Left lung (tissue), 10 donors: Measurements from ENCODE around the gene MYO9A. TPM values are rescaled to one million over a fixed set of nuclear protein-coding genes. Genes with fewer than 3 reads are reported as not detected.

Experiments used
- ATAC-seq: fragments of 200-7000 bp; cut with Tn5 transposase; one replicate; pipeline ENCODE4 v1.9.1; 2020; ENCODE audit warnings: moderate library complexity
- DNase-seq, 4 donors: peaks; one replicate each; pipeline ENCODE4 v3.0.0-alpha.2; 2013 to 2020
- H3K27ac ChIP-seq, 2 donors: fragments of 200-600 bp; sonication (generic) in 1 of 2; one replicate each; pipeline versions ENCODE4 v1.5.0 to v1.8.0; 2020 to 2021
- H3K27me3 ChIP-seq, 2 donors: fragments of 200-600 bp; sonication (generic) in 1 of 2; one replicate each; pipeline versions ENCODE4 v1.5.0 to v1.8.0; 2020 to 2021
- H3K36me3 ChIP-seq, 2 donors: fragments of 200-600 bp; sonication (generic) in 1 of 2; one replicate each; pipeline versions ENCODE4 v1.5.0 to v1.8.0; 2020 to 2021
- H3K4me1 ChIP-seq, 2 donors: fragments of 200-600 bp; one replicate each; pipeline ENCODE4 v1.8.0; 2021
- H3K4me3 ChIP-seq, 2 donors: fragments of 200-600 bp; sonication (generic) in 1 of 2; one replicate each; pipeline versions ENCODE4 v1.5.0 to v1.8.0; 2020 to 2021; ENCODE audit warnings: mild to moderate bottlenecking in 1 of 2
- H3K9me3 ChIP-seq, 2 donors: fragments of 200-600 bp; sonication (generic) in 1 of 2; one replicate each; pipeline versions ENCODE4 v1.5.0 to v1.8.0; 2020 to 2021
- CTCF ChIP-seq, 2 donors: fragments of 200-600 bp; sonication (generic) in 1 of 2; IDR thresholded peaks; one replicate each; pipeline versions ENCODE4 v1.5.0 to v1.8.0; 2021; ENCODE audit warnings: antibody characterized with exemption in 2 of 2
- intact Hi-C, 2 donors: fragments of 100-400 bp; cut with DNase I; formaldehyde crosslinking; loops; one replicate each; pipeline versions ENCODE4 v1.11.2 to v1.14.2; 2022
- polyA plus RNA-seq, 6 donors: library from polyadenylated mRNA; unstranded; fragments of 120-200 nt; gene quantifications; one replicate each; pipeline ENCODE4 v1.2.1, GENCODE V29; 2013; ENCODE audit not compliant: insufficient read length in 6 of 6
- total RNA-seq, 2 donors: library from RNA; stranded (reverse); fragmentation: NEBNext Ultra II Directional; extraction: Animal tissue kit (Norgen Biotek cat#: 25700); gene quantifications; one replicate each; pipeline ENCODE4 v1.2.1, GENCODE V29; 2021
- donor health status: DM: no; HTN: yes; CAD: no.
- donor health status: DM: no; HTN: no; CAD: no.

MYO9A gene
- total and polyA plus RNA-seq, 8 donors: 30.8 to 67.4 (median 41.4) TPM

DNA sequence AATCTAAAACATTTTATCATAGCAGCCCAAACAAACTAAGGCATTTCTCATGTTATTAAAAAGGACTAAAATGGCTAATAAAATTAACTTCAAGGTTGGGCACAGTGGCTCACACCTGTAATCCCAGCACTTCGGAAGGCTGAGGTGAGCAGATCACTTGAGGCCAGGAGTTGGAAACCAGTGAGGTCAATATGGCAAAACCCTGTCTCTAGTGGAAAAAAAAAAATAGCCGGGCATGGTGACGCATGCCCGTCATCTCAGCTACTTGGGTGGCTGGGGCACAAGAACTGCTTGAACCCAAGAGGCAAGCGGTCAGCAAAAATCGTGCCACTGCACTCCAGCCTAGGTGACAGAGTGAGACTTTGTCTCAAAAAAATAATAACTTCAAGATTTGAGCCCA, 197.4 kb downstream of the MYO9A start:
- H3K4me1 ChIP-seq: no peaks in the 10 kb centered on the region
- no peak for TF ChIP-seq CTCF (IDR thresholded peaks at IDR 0.05)
- no peaks in the 10 kb centered on the region for H3K9me3 ChIP-seq
- H3K27me3 ChIP-seq: no peaks in the 10 kb centered on the region
- H3K27ac ChIP-seq: no peak overlapping the region
- H3K4me3 ChIP-seq: no peak overlapping the region
- DNase-seq (no peak), ATAC-seq (no peak)
- no peaks in the 10 kb centered on the region for H3K36me3 ChIP-seq
- intact Hi-C loops: no loop called here

- Histone ChIP-seq H3K9me3 (no peaks in the 10 kb centered on the region), H3K27ac (no peak overlapping the region), H3K36me3 (no peaks in the 10 kb centered on the region), H3K4me1 (no peaks in the 10 kb centered on the region), H3K4me3 (no peak overlapping the region), H3K27me3 (no peaks in the 10 kb centered on the region)
- TF ChIP-seq CTCF (IDR thresholded peaks at IDR 0.05): no peak
- no peak for ATAC-seq
- intact Hi-C loops: no loop called here
- peak in 1 of 4 donors; percentile 16 for DNase-seq
Observed at GRCh38 chr15:71916834-71917233, 201.1 kb downstream of the MYO9A start.

DNA sequence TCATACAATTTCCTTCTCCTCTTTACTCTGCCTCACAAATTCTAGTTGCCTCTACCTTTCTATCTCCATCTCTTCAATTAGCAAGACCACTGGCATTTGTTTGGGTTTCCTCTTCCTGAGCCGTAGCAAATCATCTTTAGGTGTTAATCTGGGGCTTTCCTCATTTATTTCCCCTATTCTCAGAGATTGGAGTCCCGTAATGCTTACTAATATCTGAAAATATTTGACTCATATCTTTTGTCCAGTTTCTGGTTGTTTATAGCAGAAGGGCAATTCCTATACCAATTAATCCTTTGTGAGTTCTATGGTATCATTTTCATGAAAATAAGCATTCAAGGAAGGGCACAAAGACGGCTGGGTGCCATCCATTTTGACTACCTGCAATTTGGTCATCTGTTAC, 203.9 kb downstream of the MYO9A start:
- H3K27ac ChIP-seq: no peak overlapping the region
- DNase-seq (no peak), ATAC-seq (no peak)
- no peak overlapping the region for H3K4me3 ChIP-seq
- no peaks in the 10 kb centered on the region for H3K9me3 ChIP-seq
- intact Hi-C loops: no loop called here
- H3K4me1 ChIP-seq: no peaks in the 10 kb centered on the region
- H3K27me3 ChIP-seq: no peaks in the 10 kb centered on the region
- H3K36me3 ChIP-seq: no peaks in the 10 kb centered on the region
- TF ChIP-seq CTCF (IDR thresholded peaks at IDR 0.05): no peak

DNA sequence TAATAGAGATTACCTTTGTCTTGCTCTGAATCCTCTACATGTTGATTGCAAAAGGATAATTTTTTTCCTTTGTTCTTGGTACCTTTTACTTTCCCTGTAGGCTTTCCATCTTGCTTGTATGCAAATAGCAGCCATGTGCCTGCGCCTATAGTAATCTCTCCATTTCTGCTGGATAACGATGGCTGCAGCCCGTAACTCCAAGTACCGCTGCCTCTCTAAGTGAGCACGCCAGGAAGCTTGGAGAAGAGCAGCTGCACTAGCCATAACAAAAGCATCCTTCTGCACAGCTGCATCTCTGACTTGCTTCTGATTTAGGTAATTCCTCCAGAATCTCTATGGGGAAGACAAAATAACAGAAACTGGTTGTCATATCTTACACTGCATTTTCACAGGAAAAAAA, 218.3 kb downstream of the MYO9A start:
- Histone ChIP-seq H3K27ac (no peak overlapping the region), H3K4me1 (no peaks in the 10 kb centered on the region), H3K9me3 (no peaks in the 10 kb centered on the region), H3K27me3 (no peaks in the 10 kb centered on the region), H3K36me3 (peaks cover 0 to 24% of the 10 kb centered on the region in 2 donors), H3K4me3 (no peak overlapping the region)
- TF ChIP-seq CTCF (IDR thresholded peaks at IDR 0.05): no peak
- no peak for ATAC-seq
- intact Hi-C loops: no loop called here
- DNase-seq: no peak

GRCh38 chr15:71893691-71894090, 224.3 kb downstream of the MYO9A start:
- H3K4me3 ChIP-seq: no peak overlapping the region
- no peaks in the 10 kb centered on the region for H3K9me3 ChIP-seq
- DNase-seq (no peak), ATAC-seq (no peak)
- peaks cover 0 to 21% of the 10 kb centered on the region in 2 donors for H3K36me3 ChIP-seq
- no peak overlapping the region for H3K27ac ChIP-seq
- intact Hi-C loops: no loop called here
- no peak for TF ChIP-seq CTCF (IDR thresholded peaks at IDR 0.05)
- no peaks in the 10 kb centered on the region for H3K4me1 ChIP-seq
- no peaks in the 10 kb centered on the region for H3K27me3 ChIP-seq
